ENCODE measurements around the gene FUOM. TPM values are rescaled to one million over a fixed set of nuclear protein-coding genes. Genes with fewer than 3 reads are reported as not detected.

FUOM gene
- total RNA-seq, 2 donors from 2014 or later = 12.5 to 16.1 TPM

DNA sequence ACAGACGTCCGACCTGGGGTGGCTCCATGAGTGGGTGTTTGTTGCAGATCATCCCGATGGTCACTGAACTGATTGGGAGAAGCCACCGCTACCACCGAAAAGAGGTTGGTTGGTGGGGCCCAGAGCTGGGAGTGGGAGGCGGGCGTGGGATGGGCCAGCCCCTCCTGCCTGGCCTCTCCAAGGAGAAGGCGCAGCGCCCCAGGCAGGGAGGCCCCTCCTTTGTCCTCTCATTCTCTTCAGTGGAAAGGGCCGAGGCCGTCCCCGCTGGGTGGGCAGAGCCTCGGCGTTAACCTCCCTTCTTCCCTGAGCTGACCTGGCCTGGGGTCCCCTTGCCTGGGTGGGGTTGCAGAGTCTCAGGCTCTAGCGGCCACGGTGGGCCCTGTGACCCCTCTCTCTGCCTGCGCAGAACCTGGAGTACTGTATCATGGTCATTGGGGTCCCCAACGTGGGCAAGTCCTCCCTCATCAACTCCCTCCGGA, 41.3 kb upstream of the FUOM start:
- no peak overlapping the region for H3K27ac ChIP-seq
- intact Hi-C loops (cut with DNase I) = no loop called here

DNA sequence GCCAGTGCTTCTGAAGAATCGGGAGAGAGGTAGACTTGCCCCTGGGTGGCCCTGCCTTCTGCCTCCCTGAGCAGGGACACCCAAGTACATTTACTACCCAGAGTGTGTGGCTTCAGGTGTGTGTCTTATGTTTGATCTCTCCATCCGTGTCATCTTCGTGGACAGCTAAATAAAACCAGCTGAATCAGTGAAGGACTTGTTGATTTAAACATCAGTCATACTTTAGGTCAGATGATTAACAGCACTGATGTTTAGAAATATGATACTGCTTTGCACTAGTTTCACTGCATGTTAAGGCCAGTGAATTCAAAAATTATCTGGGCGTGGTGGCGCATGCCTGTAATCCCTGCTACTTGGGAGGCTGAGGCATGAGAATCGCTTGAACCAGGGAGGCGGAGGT, 40.1 kb upstream of the FUOM start:
- no peak overlapping the region for H3K4me3 ChIP-seq
- DNase-seq (no peak), ATAC-seq (no peak)
- H3K27ac ChIP-seq = no peak overlapping the region
- H3K4me1 ChIP-seq = peaks cover 16% of the 10 kb centered on the region
- TF ChIP-seq, protein P1, sequence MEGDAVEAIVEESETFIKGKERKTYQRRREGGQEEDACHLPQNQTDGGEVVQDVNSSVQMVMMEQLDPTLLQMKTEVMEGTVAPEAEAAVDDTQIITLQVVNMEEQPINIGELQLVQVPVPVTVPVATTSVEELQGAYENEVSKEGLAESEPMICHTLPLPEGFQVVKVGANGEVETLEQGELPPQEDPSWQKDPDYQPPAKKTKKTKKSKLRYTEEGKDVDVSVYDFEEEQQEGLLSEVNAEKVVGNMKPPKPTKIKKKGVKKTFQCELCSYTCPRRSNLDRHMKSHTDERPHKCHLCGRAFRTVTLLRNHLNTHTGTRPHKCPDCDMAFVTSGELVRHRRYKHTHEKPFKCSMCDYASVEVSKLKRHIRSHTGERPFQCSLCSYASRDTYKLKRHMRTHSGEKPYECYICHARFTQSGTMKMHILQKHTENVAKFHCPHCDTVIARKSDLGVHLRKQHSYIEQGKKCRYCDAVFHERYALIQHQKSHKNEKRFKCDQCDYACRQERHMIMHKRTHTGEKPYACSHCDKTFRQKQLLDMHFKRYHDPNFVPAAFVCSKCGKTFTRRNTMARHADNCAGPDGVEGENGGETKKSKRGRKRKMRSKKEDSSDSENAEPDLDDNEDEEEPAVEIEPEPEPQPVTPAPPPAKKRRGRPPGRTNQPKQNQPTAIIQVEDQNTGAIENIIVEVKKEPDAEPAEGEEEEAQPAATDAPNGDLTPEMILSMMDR (IDR thresholded peaks at IDR 0.05) = no peak
- TF ChIP-seq POLR2A (IDR thresholded peaks at IDR 0.05) = no peak
- no peaks in the 10 kb centered on the region for H3K9me3 ChIP-seq
- WGBS, 2 donors = 93 to 98% methylated on average over 7 of the region's 7 CpGs
- no peaks in the 10 kb centered on the region for H3K27me3 ChIP-seq
- peaks cover 5 to 9% of the 10 kb centered on the region in 2 donors for H3K36me3 ChIP-seq (replicated peaks in 1 of 2; ENCODE audit: insufficient read depth in 1 of 2, low read depth in 2 of 2)
- intact Hi-C loops (cut with DNase I) = no loop called here

More for the DNA sequence above, 41.3 kb upstream of the FUOM start:
- no peak for ATAC-seq
- Histone ChIP-seq H3K36me3 (replicated peaks in 1 of 2; ENCODE audit: insufficient read depth in 1 of 2, low read depth in 2 of 2) (peaks cover 10% of the 10 kb centered on the region in 2 donors), H3K27me3 (no peaks in the 10 kb centered on the region), H3K4me1 (peaks cover 12% of the 10 kb centered on the region), H3K4me3 (no peak overlapping the region), H3K9me3 (no peaks in the 10 kb centered on the region)
- WGBS, 2 donors = 93 to 97% methylated on average over 17 to 19 of the region's 19 CpGs
- DNase-seq = no peak
- TF ChIP-seq, protein P1 (IDR thresholded peaks at IDR 0.05) = no peak
- no peak for TF ChIP-seq POLR2A (IDR thresholded peaks at IDR 0.05)

DNA sequence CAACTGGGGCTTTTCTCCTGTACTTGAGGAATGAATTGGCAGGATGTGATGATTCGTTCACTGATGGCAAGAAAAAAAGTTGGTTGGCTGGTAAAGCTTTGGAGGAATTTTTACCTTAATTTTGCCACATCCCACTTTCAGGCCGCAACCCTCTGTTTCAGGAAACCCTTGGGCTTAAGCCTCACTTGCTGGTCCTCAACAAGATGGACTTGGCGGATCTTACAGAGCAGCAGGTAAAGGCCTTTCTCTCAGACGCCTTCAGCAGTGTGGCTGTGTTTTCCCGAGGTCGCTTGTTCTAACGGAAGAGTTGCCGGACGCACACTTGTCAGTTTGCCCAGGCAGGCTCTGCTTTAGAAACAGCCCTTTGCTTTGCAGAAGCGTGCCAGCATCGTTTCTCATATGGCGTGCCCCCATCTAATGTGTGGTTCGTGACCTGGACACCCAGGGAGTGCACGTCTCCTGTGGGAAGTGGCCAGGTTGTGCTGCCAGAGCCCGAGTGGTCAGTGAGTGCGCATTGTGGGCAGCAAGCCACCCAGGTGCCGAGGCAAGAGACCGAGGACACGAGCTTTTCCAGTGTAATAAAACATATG, 38.3 kb upstream of the FUOM start:
- 91 to 92% methylated on average over 19 of the region's 19 CpGs for WGBS, 2 donors
- DNase-seq (no peak), ATAC-seq (no peak)
- TF ChIP-seq, protein P1 (IDR thresholded peaks at IDR 0.05) = no peak
- no peak for TF ChIP-seq POLR2A (IDR thresholded peaks at IDR 0.05)
- H3K4me1 ChIP-seq = peaks cover 16% of the 10 kb centered on the region
- H3K27ac ChIP-seq = no peak overlapping the region
- H3K4me3 ChIP-seq = no peak overlapping the region
- no peaks in the 10 kb centered on the region for H3K9me3 ChIP-seq
- H3K27me3 ChIP-seq = no peaks in the 10 kb centered on the region
- intact Hi-C loops (cut with DNase I) = no loop called here
- H3K36me3 ChIP-seq (replicated peaks in 1 of 2; ENCODE audit: insufficient read depth in 1 of 2, low read depth in 2 of 2) = peaks cover 2 to 5% of the 10 kb centered on the region in 2 donors

DNA sequence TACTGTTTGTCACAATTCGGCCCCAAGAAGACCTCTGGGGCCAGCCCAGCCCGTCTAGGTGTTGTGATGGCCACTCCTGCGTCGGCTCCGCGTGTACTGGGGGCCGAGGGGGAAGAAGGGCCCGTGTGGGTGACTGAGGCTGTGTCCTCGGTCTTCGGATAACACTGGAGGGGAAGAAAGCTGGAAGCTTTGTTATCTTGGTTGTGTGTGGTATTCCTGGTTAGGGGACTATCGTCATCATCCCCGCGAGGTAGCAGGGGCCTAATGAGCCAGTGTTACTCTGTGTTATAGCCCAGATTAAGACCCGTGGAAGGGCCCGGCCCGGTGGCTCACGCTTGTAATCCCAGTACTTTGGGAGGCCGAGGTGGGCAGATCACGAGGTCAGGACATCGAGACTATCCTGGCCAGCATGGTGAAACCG, 37.0 kb upstream of the FUOM start:
- peaks cover 16% of the 10 kb centered on the region for H3K4me1 ChIP-seq
- peaks cover 2 to 5% of the 10 kb centered on the region in 2 donors for H3K36me3 ChIP-seq (replicated peaks in 1 of 2; ENCODE audit: insufficient read depth in 1 of 2, low read depth in 2 of 2)
- H3K9me3 ChIP-seq = no peaks in the 10 kb centered on the region
- peak overlapping the region in 3 of 4 donors; percentile 75 to 87 (median 85) for H3K27ac ChIP-seq
- peak overlapping the region; percentile 82 to 94 for H3K4me3 ChIP-seq
- WGBS, 2 donors = 23 to 27% methylated on average over 21 of the region's 21 CpGs
- H3K27me3 ChIP-seq = no peaks in the 10 kb centered on the region
- no peak for DNase-seq
- no peak for ATAC-seq
- TF ChIP-seq, protein P1 (IDR thresholded peaks at IDR 0.05) = no peak
- TF ChIP-seq POLR2A (IDR thresholded peaks at IDR 0.05) = no peak
- intact Hi-C loops (cut with DNase I) = no loop called here

Data from body of pancreas (tissue), 4 donors.